ENCODE measurements around the gene MTMR12. TPM values are rescaled to one million over a fixed set of nuclear protein-coding genes. Genes with fewer than 3 reads are reported as not detected.

The MTMR12 gene
- total and polyA plus RNA-seq, 2 of the 4 experiments (the other 2 are of a cell fraction), result 11.1 to 21.3 TPM

- DNase-seq, result no peak
- no peaks in the 10 kb centered on the region for H3K79me1 ChIP-seq (ENCODE audit: low read depth in 1 of 2, low read length in 2 of 2)
- no peak overlapping the region for H4K91ac ChIP-seq (ENCODE audit: insufficient read depth, low read depth, low read length)
- WGBS, 2 experiments (ENCODE audit: extremely low coverage in 2 of 2, insufficient read length in 1 of 2), result 100% methylated on average over 2 of the region's 5 CpGs; no CpG with 5 or more reads in 1 of the 2 experiments
- POLR2A ChIA-PET (ENCODE audit: unreplicated experiment), result no interaction called here
- H3K23ac ChIP-seq (ENCODE audit: low read depth, low read length), result no peak overlapping the region
- ATAC-seq (ENCODE audit: low read depth), result no peak
- H3K27me3 ChIP-seq (ENCODE audit: control insufficient read depth, insufficient read depth, low read length), result no peaks in the 10 kb centered on the region
- H2AK5ac ChIP-seq (ENCODE audit: low read depth, low read length), result no peak overlapping the region
- no peak overlapping the region for H3K4ac ChIP-seq (ENCODE audit: low read depth, low read length)
- no peak overlapping the region for H4K5ac ChIP-seq (ENCODE audit: low read depth, low read length)
- no peaks in the 10 kb centered on the region for H3K9me3 ChIP-seq (ENCODE audit: control insufficient read depth, insufficient read depth, low read length)
- no peak overlapping the region for H3K14ac ChIP-seq (replicated peaks; ENCODE audit: low read depth, low read length)
- TF ChIP-seq FOS (IDR thresholded peaks at IDR 0.05; ENCODE audit: low read depth, low read length), result no peak
- no peak for TF ChIP-seq ELK1 (IDR thresholded peaks at IDR 0.05; ENCODE audit: borderline replicate concordance, low read depth, low read length)
- no peak for TF ChIP-seq CHD1 (IDR thresholded peaks at IDR 0.05; ENCODE audit: low read depth, low read length)
- no peak for TF ChIP-seq USF2 (IDR thresholded peaks at IDR 0.05; ENCODE audit: low read depth, low read length)
- no peak for TF ChIP-seq BHLHE40 (IDR thresholded peaks at IDR 0.05; ENCODE audit: low read depth, low read length)
- TF ChIP-seq RCOR1 (IDR thresholded peaks at IDR 0.05; ENCODE audit: insufficient replicate concordance, low read length), result no peak
- TF ChIP-seq RAD21 (IDR thresholded peaks at IDR 0.05; ENCODE audit: low read length), result no peak
- H3K36me3 ChIP-seq (ENCODE audit: control insufficient read depth, insufficient read depth, low read length), result no peaks in the 10 kb centered on the region
- H2BK15ac ChIP-seq (ENCODE audit: low read depth, low read length), result no peak overlapping the region
- no peaks in the 10 kb centered on the region for H4K20me1 ChIP-seq (ENCODE audit: insufficient read depth, low read length)
- dilution Hi-C loops (cut with HindIII; ENCODE audit: low sequenced_read_pairs, unreplicated experiment), result no loop called here
- H3K4me1 ChIP-seq (ENCODE audit: control insufficient read depth, insufficient read depth, low read length), result 0 out of 2 replicates have a peak, but pooled peaks cover 3% of the 10 kb centered on the region
- no peak overlapping the region for H2BK120ac ChIP-seq (ENCODE audit: low read depth, low read length)
- H2BK5ac ChIP-seq (ENCODE audit: low read depth, low read length, poor library complexity, severe bottlenecking), result no peak overlapping the region
- intact Hi-C loops (cut with micrococcal nuclease), result no loop called here
- no peak overlapping the region for H3K18ac ChIP-seq (ENCODE audit: low read depth, low read length)
- H2BK20ac ChIP-seq (ENCODE audit: low read depth, low read length), result no peak overlapping the region
- in situ Hi-C loops (cut with MboI; ENCODE audit: low sequenced_read_pairs), result no loop called here
- no peak overlapping the region for H2AFZ ChIP-seq (replicated peaks; ENCODE audit: low read length, poor library complexity)
- no peak overlapping the region for H3K4me3 ChIP-seq (ENCODE audit: insufficient read depth, low read depth, low read length)
- no peak overlapping the region for H2AK9ac ChIP-seq (replicated peaks; ENCODE audit: low read depth, low read length, poor library complexity)
- no peak overlapping the region for H3K56ac ChIP-seq (ENCODE audit: extremely low read depth, insufficient read depth, low read length)
- no peak overlapping the region for H3K4me2 ChIP-seq (ENCODE audit: low read depth, low read length)
- no TSS peak for BruUV-seq (replicated peaks)
- H3K27ac ChIP-seq (ENCODE audit: insufficient read depth, low read length), result no peak overlapping the region
- H4K8ac ChIP-seq (ENCODE audit: low read depth in 2 of 2, low read length in 2 of 2), result no peak overlapping the region
- no peaks in the 10 kb centered on the region for H3K9me1 ChIP-seq (ENCODE audit: insufficient read depth, low read length)
- no peak overlapping the region for H3K9ac ChIP-seq (ENCODE audit: low read depth, low read length)
- CTCF ChIA-PET, result interaction anchor here (0.5 kb wide), 1 partner anchor 43 kb away, joined by 4 read pairs; no protein-coding TSS in a partner anchor
Measured at GRCh38 chr5:32195265-32195664, 117.5 kb downstream of the MTMR12 start.

All from IMR-90 (cell line).